ENCODE results near the gene PRKCQ.

- TF ChIP-seq, protein P1, sequence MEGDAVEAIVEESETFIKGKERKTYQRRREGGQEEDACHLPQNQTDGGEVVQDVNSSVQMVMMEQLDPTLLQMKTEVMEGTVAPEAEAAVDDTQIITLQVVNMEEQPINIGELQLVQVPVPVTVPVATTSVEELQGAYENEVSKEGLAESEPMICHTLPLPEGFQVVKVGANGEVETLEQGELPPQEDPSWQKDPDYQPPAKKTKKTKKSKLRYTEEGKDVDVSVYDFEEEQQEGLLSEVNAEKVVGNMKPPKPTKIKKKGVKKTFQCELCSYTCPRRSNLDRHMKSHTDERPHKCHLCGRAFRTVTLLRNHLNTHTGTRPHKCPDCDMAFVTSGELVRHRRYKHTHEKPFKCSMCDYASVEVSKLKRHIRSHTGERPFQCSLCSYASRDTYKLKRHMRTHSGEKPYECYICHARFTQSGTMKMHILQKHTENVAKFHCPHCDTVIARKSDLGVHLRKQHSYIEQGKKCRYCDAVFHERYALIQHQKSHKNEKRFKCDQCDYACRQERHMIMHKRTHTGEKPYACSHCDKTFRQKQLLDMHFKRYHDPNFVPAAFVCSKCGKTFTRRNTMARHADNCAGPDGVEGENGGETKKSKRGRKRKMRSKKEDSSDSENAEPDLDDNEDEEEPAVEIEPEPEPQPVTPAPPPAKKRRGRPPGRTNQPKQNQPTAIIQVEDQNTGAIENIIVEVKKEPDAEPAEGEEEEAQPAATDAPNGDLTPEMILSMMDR (IDR thresholded peaks at IDR 0.05) = no peak
- TF ChIP-seq EZH2 (IDR thresholded peaks at IDR 0.05) = no peak
Observed at GRCh38 chr10:6384031-6384430, 196.0 kb downstream of the PRKCQ start.

All from neural progenitor cell (in vitro differentiated cells).